Measurements from ENCODE around the gene RIC8A.

DNA sequence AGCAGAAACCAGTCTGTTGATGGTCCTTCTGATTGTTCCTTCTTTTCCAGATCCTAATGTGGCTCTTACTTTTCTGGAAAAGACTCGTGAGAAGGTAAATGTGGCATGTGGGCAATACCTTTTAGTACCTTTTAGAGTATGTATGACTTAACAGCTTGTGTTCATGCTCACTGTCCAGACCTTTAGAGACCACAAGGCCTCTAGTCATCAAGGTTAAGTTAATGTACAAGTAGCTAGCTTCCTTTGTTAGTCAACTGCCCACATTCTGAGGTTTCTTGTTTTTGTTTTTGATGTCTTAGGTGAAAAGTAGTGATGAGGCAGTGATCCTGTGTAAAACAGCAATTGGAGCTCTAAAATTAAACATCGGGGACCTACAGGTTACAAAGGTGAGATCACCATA lies 36.9 kb downstream of the RIC8A start:
- TF ChIP-seq, protein P1, sequence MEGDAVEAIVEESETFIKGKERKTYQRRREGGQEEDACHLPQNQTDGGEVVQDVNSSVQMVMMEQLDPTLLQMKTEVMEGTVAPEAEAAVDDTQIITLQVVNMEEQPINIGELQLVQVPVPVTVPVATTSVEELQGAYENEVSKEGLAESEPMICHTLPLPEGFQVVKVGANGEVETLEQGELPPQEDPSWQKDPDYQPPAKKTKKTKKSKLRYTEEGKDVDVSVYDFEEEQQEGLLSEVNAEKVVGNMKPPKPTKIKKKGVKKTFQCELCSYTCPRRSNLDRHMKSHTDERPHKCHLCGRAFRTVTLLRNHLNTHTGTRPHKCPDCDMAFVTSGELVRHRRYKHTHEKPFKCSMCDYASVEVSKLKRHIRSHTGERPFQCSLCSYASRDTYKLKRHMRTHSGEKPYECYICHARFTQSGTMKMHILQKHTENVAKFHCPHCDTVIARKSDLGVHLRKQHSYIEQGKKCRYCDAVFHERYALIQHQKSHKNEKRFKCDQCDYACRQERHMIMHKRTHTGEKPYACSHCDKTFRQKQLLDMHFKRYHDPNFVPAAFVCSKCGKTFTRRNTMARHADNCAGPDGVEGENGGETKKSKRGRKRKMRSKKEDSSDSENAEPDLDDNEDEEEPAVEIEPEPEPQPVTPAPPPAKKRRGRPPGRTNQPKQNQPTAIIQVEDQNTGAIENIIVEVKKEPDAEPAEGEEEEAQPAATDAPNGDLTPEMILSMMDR (IDR thresholded peaks at IDR 0.05) = no peak
- TF ChIP-seq JUND (IDR thresholded peaks at IDR 0.05) = no peak
- TF ChIP-seq POLR2AphosphoS5 (IDR thresholded peaks at IDR 0.05; ENCODE audit: low read depth, low read length) = no peak
- TF ChIP-seq EZH2phosphoT487 (IDR thresholded peaks at IDR 0.05; ENCODE audit: borderline replicate concordance, low read depth) = no peak
- TF ChIP-seq RAD21 (IDR thresholded peaks at IDR 0.05; ENCODE audit: low read length) = no peak
- TF ChIP-seq, protein P2, sequence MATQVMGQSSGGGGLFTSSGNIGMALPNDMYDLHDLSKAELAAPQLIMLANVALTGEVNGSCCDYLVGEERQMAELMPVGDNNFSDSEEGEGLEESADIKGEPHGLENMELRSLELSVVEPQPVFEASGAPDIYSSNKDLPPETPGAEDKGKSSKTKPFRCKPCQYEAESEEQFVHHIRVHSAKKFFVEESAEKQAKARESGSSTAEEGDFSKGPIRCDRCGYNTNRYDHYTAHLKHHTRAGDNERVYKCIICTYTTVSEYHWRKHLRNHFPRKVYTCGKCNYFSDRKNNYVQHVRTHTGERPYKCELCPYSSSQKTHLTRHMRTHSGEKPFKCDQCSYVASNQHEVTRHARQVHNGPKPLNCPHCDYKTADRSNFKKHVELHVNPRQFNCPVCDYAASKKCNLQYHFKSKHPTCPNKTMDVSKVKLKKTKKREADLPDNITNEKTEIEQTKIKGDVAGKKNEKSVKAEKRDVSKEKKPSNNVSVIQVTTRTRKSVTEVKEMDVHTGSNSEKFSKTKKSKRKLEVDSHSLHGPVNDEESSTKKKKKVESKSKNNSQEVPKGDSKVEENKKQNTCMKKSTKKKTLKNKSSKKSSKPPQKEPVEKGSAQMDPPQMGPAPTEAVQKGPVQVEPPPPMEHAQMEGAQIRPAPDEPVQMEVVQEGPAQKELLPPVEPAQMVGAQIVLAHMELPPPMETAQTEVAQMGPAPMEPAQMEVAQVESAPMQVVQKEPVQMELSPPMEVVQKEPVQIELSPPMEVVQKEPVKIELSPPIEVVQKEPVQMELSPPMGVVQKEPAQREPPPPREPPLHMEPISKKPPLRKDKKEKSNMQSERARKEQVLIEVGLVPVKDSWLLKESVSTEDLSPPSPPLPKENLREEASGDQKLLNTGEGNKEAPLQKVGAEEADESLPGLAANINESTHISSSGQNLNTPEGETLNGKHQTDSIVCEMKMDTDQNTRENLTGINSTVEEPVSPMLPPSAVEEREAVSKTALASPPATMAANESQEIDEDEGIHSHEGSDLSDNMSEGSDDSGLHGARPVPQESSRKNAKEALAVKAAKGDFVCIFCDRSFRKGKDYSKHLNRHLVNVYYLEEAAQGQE (IDR thresholded peaks at IDR 0.05; ENCODE audit: low read depth, low read length) = no peak
- TF ChIP-seq, protein P3, sequence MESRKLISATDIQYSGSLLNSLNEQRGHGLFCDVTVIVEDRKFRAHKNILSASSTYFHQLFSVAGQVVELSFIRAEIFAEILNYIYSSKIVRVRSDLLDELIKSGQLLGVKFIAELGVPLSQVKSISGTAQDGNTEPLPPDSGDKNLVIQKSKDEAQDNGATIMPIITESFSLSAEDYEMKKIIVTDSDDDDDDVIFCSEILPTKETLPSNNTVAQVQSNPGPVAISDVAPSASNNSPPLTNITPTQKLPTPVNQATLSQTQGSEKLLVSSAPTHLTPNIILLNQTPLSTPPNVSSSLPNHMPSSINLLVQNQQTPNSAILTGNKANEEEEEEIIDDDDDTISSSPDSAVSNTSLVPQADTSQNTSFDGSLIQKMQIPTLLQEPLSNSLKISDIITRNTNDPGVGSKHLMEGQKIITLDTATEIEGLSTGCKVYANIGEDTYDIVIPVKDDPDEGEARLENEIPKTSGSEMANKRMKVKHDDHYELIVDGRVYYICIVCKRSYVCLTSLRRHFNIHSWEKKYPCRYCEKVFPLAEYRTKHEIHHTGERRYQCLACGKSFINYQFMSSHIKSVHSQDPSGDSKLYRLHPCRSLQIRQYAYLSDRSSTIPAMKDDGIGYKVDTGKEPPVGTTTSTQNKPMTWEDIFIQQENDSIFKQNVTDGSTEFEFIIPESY (IDR thresholded peaks at IDR 0.05; ENCODE audit: borderline replicate concordance, low read depth) = no peak
- no peak for TF ChIP-seq MXI1 (IDR thresholded peaks at IDR 0.05; ENCODE audit: low read depth, low read length)
- TF ChIP-seq, protein P4, sequence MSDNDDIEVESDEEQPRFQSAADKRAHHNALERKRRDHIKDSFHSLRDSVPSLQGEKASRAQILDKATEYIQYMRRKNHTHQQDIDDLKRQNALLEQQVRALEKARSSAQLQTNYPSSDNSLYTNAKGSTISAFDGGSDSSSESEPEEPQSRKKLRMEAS (IDR thresholded peaks at IDR 0.05; ENCODE audit: low read depth) = no peak
- no peak for TF ChIP-seq GATA2 (CRISPR knock-in tag; IDR thresholded peaks at IDR 0.05)
- no peak for TF ChIP-seq RFX5 (IDR thresholded peaks at IDR 0.05; ENCODE audit: low read length)
